ENCODE data around the gene SS18L1.

The SS18L1 gene

DNA sequence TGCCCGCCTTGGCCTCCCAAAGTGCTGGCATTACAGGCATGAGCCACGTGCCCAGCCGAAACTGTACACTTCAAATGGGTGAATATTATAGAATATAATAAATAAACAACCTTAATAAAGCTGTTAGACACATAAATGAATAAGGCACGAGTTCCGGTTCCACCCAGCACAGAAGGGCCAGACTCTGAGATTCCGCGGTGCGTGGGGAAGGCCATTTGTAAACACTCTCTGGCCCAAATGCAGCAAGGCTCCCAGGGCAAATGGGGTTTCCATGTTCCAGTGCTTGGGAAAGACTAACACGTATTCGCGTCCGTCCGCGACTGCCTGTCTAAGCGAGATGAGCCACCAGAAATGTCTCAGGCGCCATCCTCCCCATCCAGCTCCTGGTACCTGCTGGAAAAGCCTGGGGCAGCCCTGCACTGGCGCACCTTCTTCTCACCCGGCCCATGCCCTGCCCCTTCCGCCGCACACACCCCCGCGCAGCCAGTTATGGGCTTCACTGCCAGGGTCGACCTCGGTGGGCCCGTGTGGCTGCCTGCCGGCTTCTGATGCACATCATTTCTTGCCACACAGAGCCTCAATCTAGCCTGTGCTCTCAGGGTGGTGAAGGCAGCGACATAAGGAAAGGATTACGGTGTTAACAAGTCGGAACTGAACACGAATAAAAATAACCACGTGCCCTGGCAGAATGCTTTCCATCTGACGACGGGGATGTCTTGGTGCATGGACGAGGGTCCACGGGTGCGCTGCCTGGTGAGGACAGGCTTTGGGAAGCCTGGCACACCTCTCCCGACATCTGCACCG is 26.8 kb upstream of the SS18L1 start:
- no peak for DNase-seq (ENCODE audit: low spot score in 2 of 2)
- Histone ChIP-seq H3K9me3 (no peaks in the 10 kb centered on the region), H3K4me1 (peaks cover 2% of the 10 kb centered on the region; the same call in 1 of the 2 replicates), H3K27me3 (ENCODE audit: low read depth) (no peaks in the 10 kb centered on the region), H3K4me3 (no peak overlapping the region), H3K36me3 (replicated peaks) (no peaks in the 10 kb centered on the region)
- in situ Hi-C loops (cut with MboI; ENCODE audit: low sequenced_read_pairs) = no loop called here

GRCh38 chr20:62117362-62117646 is 26.3 kb upstream of the SS18L1 start:
- in situ Hi-C loops (cut with MboI; ENCODE audit: low sequenced_read_pairs) = no loop called here
- DNase-seq (ENCODE audit: low spot score in 2 of 2) = no peak
- no peak overlapping the region for H3K4me3 ChIP-seq

DNA sequence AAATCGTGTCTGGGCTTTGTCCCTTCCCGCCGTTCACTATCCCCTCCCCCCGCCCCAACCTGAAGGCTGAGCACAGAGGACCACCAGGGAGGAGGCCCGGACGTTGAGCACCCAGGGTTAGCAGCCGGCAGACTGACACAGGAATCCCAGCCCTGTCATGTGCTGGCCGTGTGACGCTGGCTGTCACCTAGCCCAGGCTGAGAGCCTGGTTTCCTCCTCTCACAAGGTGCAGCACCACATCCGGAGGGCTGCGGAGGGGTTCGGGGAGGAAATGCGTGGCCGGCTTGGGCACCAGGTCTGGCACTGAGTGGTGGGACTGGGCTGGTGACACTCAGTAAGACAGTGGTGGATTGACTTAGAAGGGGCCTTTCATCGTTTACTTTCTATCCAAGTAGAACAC is 25.9 kb upstream of the SS18L1 start:
- peaks cover 2% of the 10 kb centered on the region; the same call in 1 of the 2 replicates for H3K4me1 ChIP-seq
- in situ Hi-C loops (cut with MboI; ENCODE audit: low sequenced_read_pairs) = no loop called here
- no peaks in the 10 kb centered on the region for H3K27me3 ChIP-seq (ENCODE audit: low read depth)
- DNase-seq (ENCODE audit: low spot score in 2 of 2) = no peak
- H3K4me3 ChIP-seq = no peak overlapping the region
- no peaks in the 10 kb centered on the region for H3K9me3 ChIP-seq
- no peaks in the 10 kb centered on the region for H3K36me3 ChIP-seq (replicated peaks)

More at GRCh38 chr20:62117362-62117646, 26.3 kb upstream of the SS18L1 start:
- Histone ChIP-seq H3K4me1 (peaks cover 2% of the 10 kb centered on the region; the same call in 1 of the 2 replicates), H3K36me3 (replicated peaks) (no peaks in the 10 kb centered on the region), H3K27me3 (ENCODE audit: low read depth) (no peaks in the 10 kb centered on the region), H3K9me3 (no peaks in the 10 kb centered on the region)

DNA sequence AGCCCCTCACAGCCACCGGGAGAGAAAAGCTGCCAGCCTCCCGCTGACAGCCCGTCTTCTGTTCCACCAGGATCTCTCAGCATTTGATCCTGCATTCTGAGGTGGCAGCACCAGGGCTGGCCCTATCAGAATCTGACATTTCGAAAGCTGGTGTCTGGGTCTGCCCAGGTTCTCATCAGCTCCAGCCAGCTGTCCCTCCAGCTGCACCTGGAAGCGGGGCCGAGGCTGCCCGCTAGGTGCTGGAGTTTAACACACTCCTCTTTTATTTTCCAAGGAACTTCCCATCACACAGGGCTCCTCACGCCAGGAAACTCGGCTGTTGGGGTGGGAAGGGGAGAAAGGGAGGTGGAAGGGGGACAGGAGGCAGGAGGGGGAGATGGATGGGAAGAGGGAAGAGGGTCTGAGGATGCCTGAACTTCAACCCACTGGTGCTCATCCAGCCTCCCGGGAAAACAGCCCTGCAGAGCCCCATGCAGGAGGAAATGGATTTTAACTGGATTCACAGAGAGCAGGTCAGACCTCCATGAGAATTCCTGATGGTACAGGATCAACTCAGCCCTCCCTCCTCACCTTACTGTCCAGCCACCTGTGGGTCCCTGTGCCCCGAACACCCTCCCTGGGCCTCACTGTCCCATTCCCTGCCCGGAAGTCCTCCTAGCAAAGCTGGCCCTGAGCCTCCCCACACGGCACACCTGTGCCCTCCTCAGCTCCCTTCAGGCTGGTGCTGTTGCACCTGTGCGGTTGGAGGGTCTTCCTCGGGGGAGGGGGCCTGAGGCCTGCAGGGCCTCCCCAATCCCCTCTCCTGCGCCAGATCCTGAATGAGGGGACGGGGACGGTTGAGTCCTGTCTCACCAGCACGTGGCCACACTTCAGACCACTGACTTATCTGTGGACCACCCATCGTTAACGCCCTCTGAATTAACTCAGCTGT is 25.2 kb upstream of the SS18L1 start:
- no peak for DNase-seq (ENCODE audit: low spot score in 2 of 2)
- in situ Hi-C loops (cut with MboI; ENCODE audit: low sequenced_read_pairs) = no loop called here
- no peaks in the 10 kb centered on the region for H3K27me3 ChIP-seq (ENCODE audit: low read depth)

GRCh38 chr20:62119115-62119514 is 24.5 kb upstream of the SS18L1 start:
- DNase-seq (ENCODE audit: low spot score in 2 of 2) = no peak
- no peak overlapping the region for H3K4me3 ChIP-seq
- peaks cover under 1% of the 10 kb centered on the region; the same call in 1 of the 2 replicates for H3K36me3 ChIP-seq (replicated peaks)
- H3K4me1 ChIP-seq = peaks cover 8% of the 10 kb centered on the region; the same call in 1 of the 2 replicates
- no peaks in the 10 kb centered on the region for H3K9me3 ChIP-seq
- no peaks in the 10 kb centered on the region for H3K27me3 ChIP-seq (ENCODE audit: low read depth)
- in situ Hi-C loops (cut with MboI; ENCODE audit: low sequenced_read_pairs) = no loop called here

More for the DNA sequence above, 25.2 kb upstream of the SS18L1 start:
- H3K9me3 ChIP-seq = no peaks in the 10 kb centered on the region
- peaks cover 4% of the 10 kb centered on the region; the same call in 1 of the 2 replicates for H3K4me1 ChIP-seq
- H3K36me3 ChIP-seq (replicated peaks) = no peaks in the 10 kb centered on the region; the same call in 1 of the 2 replicates
- H3K4me3 ChIP-seq = no peak overlapping the region

- Histone ChIP-seq H3K36me3 (replicated peaks) (peaks cover 7% of the 10 kb centered on the region), H3K4me1 (peaks cover 8% of the 10 kb centered on the region; the same call in 1 of the 2 replicates), H3K4me3 (no peak overlapping the region), H3K27me3 (ENCODE audit: low read depth) (no peaks in the 10 kb centered on the region), H3K9me3 (no peaks in the 10 kb centered on the region)
- in situ Hi-C loops (cut with MboI; ENCODE audit: low sequenced_read_pairs) = loop anchor here (5.0 kb wide), 1 partner anchor 57 kb away; no protein-coding TSS in a partner anchor
- no peak for DNase-seq (ENCODE audit: low spot score in 2 of 2)
These were observed 23.8 kb upstream of the SS18L1 start for GRCh38 chr20:62119591-62120364.

GRCh38 chr20:62120365-62120762 is 23.2 kb upstream of the SS18L1 start:
- Histone ChIP-seq H3K9me3 (no peaks in the 10 kb centered on the region), H3K27me3 (ENCODE audit: low read depth) (no peaks in the 10 kb centered on the region), H3K4me1 (peaks cover 8% of the 10 kb centered on the region; the same call in 1 of the 2 replicates), H3K4me3 (no peak overlapping the region), H3K36me3 (replicated peaks) (peaks cover 13% of the 10 kb centered on the region)
- DNase-seq (ENCODE audit: low spot score in 2 of 2) = no peak
- in situ Hi-C loops (cut with MboI; ENCODE audit: low sequenced_read_pairs) = loop anchor here (5.0 kb wide), 1 partner anchor 58 kb away; no protein-coding TSS in a partner anchor

DNA sequence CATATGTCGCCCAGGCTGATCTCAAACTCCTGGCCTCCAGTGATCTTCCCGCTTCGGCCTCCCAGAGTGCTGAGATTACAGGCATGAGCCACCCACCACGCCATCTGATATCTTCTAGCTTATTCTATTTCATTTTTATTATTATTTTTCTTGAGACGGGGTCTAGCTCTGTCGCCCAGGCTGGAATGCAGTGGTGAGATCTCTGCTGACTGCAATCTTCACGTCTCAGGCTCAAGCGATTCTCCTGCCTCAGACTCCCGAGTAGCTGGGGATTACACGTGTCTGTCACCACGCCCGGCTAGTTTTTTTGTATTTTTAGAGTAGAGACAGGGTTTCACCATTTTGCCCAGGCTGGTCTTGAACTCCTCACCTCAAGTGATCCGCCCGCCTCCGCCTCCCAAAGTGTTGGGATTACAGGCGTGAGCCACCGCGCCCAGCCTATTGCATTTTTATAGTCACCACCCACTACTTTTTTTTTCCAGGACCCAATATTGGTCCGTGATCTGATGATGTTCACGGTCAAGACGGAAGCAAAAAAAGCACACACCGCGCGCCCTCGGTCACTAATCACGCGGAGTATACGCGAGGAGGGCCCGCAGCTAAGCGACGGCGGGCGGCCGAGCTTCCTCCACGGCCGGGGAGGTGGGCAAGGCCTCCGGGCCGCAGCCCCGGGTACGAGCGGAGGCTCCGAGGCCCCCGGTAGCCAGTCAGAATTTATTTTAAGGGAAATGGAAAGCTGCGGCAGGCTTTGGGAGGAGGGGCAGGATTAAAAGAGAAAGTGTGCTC is 22.4 kb upstream of the SS18L1 start:
- Histone ChIP-seq H3K36me3 (replicated peaks) (peaks cover 21% of the 10 kb centered on the region), H3K27me3 (ENCODE audit: low read depth) (no peaks in the 10 kb centered on the region), H3K4me1 (peaks cover 8% of the 10 kb centered on the region; the same call in 1 of the 2 replicates), H3K4me3 (peak overlapping the region; percentile 46), H3K9me3 (no peaks in the 10 kb centered on the region)
- no peak for DNase-seq (ENCODE audit: low spot score in 2 of 2)
- in situ Hi-C loops (cut with MboI; ENCODE audit: low sequenced_read_pairs) = loop anchor here (5.0 kb wide), 1 partner anchor 59 kb away; no protein-coding TSS in a partner anchor

GRCh38 chr20:62121776-62122653 is 21.6 kb upstream of the SS18L1 start, which contains the start of gene LSM14B:
LSM14B (plus strand) TSS chr20:62122475; CDS start chr20:62122667, 192 bp downstream.
- Histone ChIP-seq H3K9me3 (no peaks in the 10 kb centered on the region), H3K4me3 (peak within 1 kb of the TSS; percentile 47), H3K4me1 (peaks cover 8% of the 10 kb centered on the region; the same call in 1 of the 2 replicates), H3K27me3 (ENCODE audit: low read depth) (no peaks in the 10 kb centered on the region), H3K36me3 (replicated peaks) (peaks cover 28% of the 10 kb centered on the region)
- peak; percentile 91 to 96 for DNase-seq (ENCODE audit: low spot score in 2 of 2)
- in situ Hi-C loops (cut with MboI; ENCODE audit: low sequenced_read_pairs) = loop anchor here (5.0 kb wide), 1 partner anchor 60 kb away; no protein-coding TSS in a partner anchor

GRCh38 chr20:62122654-62123449 is 20.7 kb upstream of the SS18L1 start:
- Histone ChIP-seq H3K36me3 (replicated peaks) (peaks cover 36% of the 10 kb centered on the region), H3K4me3 (peak overlapping the region; percentile 47), H3K27me3 (ENCODE audit: low read depth) (no peaks in the 10 kb centered on the region), H3K9me3 (no peaks in the 10 kb centered on the region), H3K4me1 (peaks cover 8% of the 10 kb centered on the region; the same call in 1 of the 2 replicates)
- in situ Hi-C loops (cut with MboI; ENCODE audit: low sequenced_read_pairs) = loop anchor here (5.0 kb wide), 1 partner anchor 61 kb away; no protein-coding TSS in a partner anchor
- peak in 1 of 2 experiments; percentile 62 for DNase-seq (ENCODE audit: low spot score in 2 of 2)
